HepG2 (cell line): ENCODE results near the gene G6PC2. TPM values are rescaled to one million over a fixed set of nuclear protein-coding genes. Genes with fewer than 3 reads are reported as not detected.

Experiments
- ATAC-seq: fragments of 200-7000 bp; cut with Tn5 transposase; 3 replicates; pipeline ENCODE4 v1.9.1; 2020; ENCODE audit warnings: mild to moderate bottlenecking, moderate library complexity
- BruUV-seq: library from RNA; stranded (reverse); fragments of 400-500 nt; replicated peaks from 2 replicates; lab custom pipeline; 2021; lab: Mats Ljungman, UMichigan
- CTCF ChIA-PET: fragments of 300-600 bp; formaldehyde crosslinking; extraction: SDS; loops from one replicate; lab custom pipeline; 2021; ENCODE audit warnings: low total read pairs, inconsistent platforms, low intra/inter-chr PET ratio; lab: Yijun Ruan, JAX
- POLR2A ChIA-PET: fragments of 350-600 bp; sonication (Branson Sonifier 250); formaldehyde crosslinking; loops from one replicate; lab custom pipeline; 2020; ENCODE audit warnings: antibody characterized with exemption, inconsistent platforms; lab: Yijun Ruan, JAX
- DNase-seq: peaks from one replicate; pipeline ENCODE4 v3.0.0-alpha.2; 2015; ENCODE audit warnings: low spot score
- FAIRE-seq: peaks from 3 replicates; lab custom pipeline; 2011; peaks lifted over from hg19 to GRCh38; lab: Jason Lieb, UNC
- H2AFZ ChIP-seq: one replicate; pipeline ENCODE4 v1.6.1; 2011; ENCODE audit warnings: low read length, inconsistent platforms
- H3K27ac ChIP-seq: fragments of 300-600 bp; 3 replicates; pipeline ENCODE4 v1.8.0; 2011; ENCODE audit warnings: mixed run types, mild to moderate bottlenecking, mixed read lengths, low read length, inconsistent platforms; ENCODE audit not compliant: insufficient read depth; ENCODE audit errors: extremely low read length
- H3K27me3 ChIP-seq, 2 experiments: fragments of 200-600 bp in 1 of 2; 2 replicates in 1 of 2; 3 replicates in 1 of 2; pipeline versions ENCODE4 v1.6.0 to v1.8.0; 2011; ENCODE audit warnings: low read length in 2 of 2, mild to moderate bottlenecking in 2 of 2, moderate library complexity in 2 of 2, inconsistent platforms in 1 of 2; ENCODE audit not compliant: insufficient read depth in 2 of 2, control insufficient read depth in 1 of 2
- H3K36me3 ChIP-seq, 2 experiments: fragments of 200-600 bp in 1 of 2; replicated peaks in 1 of 2; 2 replicates in 1 of 2; 3 replicates in 1 of 2; pipeline versions ENCODE4 v1.5.1 to v1.8.0; 2011; ENCODE audit warnings: low read length in 2 of 2, inconsistent platforms in 1 of 2; ENCODE audit not compliant: insufficient read depth in 2 of 2, control insufficient read depth in 1 of 2
- H3K4me1 ChIP-seq: 2 replicates; pipeline ENCODE4 v1.5.1; 2012; ENCODE audit warnings: low read length, inconsistent platforms; ENCODE audit not compliant: insufficient read depth
- H3K4me2 ChIP-seq: 2 replicates; pipeline ENCODE4 v1.6.0; 2011; ENCODE audit warnings: low read depth, low read length, inconsistent platforms
- H3K4me3 ChIP-seq, 3 experiments: fragments of 200-600 bp in 1 of 3; sonication (generic), shearing (Covaris generic) in 1 of 3; replicated peaks in 1 of 3; 2 replicates each; pipeline ENCODE4 v1.5.1; 2011 to 2016; ENCODE audit warnings: low read length in 3 of 3, inconsistent platforms in 2 of 3, low read depth in 2 of 3, mild to moderate bottlenecking in 2 of 3, control low read depth in 1 of 3, mixed read lengths in 1 of 3; ENCODE audit not compliant: insufficient read depth in 1 of 3
- H3K79me2 ChIP-seq: one replicate; pipeline ENCODE4 v1.6.1; 2011; ENCODE audit warnings: low read length, inconsistent platforms; ENCODE audit not compliant: insufficient read depth
- H3K9ac ChIP-seq: 2 replicates; pipeline ENCODE4 v1.6.0; 2011; ENCODE audit warnings: mild to moderate bottlenecking, low read depth, low read length, inconsistent platforms; ENCODE audit not compliant: insufficient read depth
- H3K9me3 ChIP-seq: 2 replicates; pipeline ENCODE4 v1.5.1; 2012; ENCODE audit warnings: mild to moderate bottlenecking, low read length
- H4K20me1 ChIP-seq: 2 replicates; pipeline ENCODE4 v1.6.0; 2011; ENCODE audit warnings: inconsistent platforms, mild to moderate bottlenecking, low read length, moderate library complexity; ENCODE audit not compliant: insufficient read depth
- SIN3A ChIP-seq: IDR thresholded peaks from 2 replicates; pipeline ENCODE4 v1.6.1; 2011; ENCODE audit warnings: low read depth, mild to moderate bottlenecking, control low read depth, low read length, borderline replicate concordance
- TFAP4 ChIP-seq: sonication (generic); IDR thresholded peaks from 2 replicates; pipeline ENCODE4 v1.6.1; 2016; ENCODE audit warnings: low read depth, borderline replicate concordance
- ZBTB40 ChIP-seq, 2 experiments: fragments of 450-650 bp in 1 of 2; sonication (generic) in 1 of 2; formaldehyde crosslinking in 1 of 2; IDR thresholded peaks; 2 replicates each; pipeline versions ENCODE4 v1.6.1 to v1.8.0; 2016 to 2022; ENCODE audit warnings: antibody characterized with exemption in 1 of 2, mild to moderate bottlenecking in 1 of 2, missing genetic modification reagents in 1 of 2
- WGBS: methylation state at CpG from one replicate; pipeline ENCODE4 v1.1.6; 2017; ENCODE audit warnings: low lambda C conversion rate; 5-methylcytosine and 5-hydroxymethylcytosine counted together
- in situ Hi-C: cut with HindIII; loops from 2 replicates; pipeline ENCODE4 v1.10.0; 2017; ENCODE audit warnings: low pct_unique_long_range_greater_than_20kb; ENCODE audit not compliant: extremely low pct_ligation_motif_present
- intact Hi-C: fragments of 100-400 bp; cut with micrococcal nuclease; formaldehyde crosslinking; loops from one replicate; pipeline ENCODE4 v1.10.0; 2022; ENCODE audit not compliant: unreplicated experiment
- polyA plus RNA-seq, 8 experiments: library from polyadenylated mRNA; depleted of rRNA in 3 of 8; stranded (reverse) in 7 of 8; unstranded in 1 of 8; fragments of >200 nt; fragmentation: Illumina TruSeq in 4 of 8; extraction: Trizol in 4 of 8; gene quantifications; 2 replicates each; pipeline versions ENCODE4 v1.2.1 to v1.2.3, GENCODE V29; 2011 to 2016; ENCODE audit warnings: low read depth in 4 of 8, missing spikeins in 1 of 8, mixed read lengths in 1 of 8; ENCODE audit not compliant: insufficient read depth in 1 of 8
- total RNA-seq, 5 experiments: library from RNA; depleted of rRNA; stranded (reverse); fragments of >200 nt; fragmentation: Illumina TruSeq; extraction: Trizol; gene quantifications; 2 replicates each; pipeline ENCODE4 v1.2.3, GENCODE V29; 2016; ENCODE audit warnings: low read depth in 1 of 5

Gene G6PC2
- total and polyA plus RNA-seq, 2 of the 13 experiments (the other 11 are each of a cell fraction or from before 2014, with no cell fraction given): not detected

DNA sequence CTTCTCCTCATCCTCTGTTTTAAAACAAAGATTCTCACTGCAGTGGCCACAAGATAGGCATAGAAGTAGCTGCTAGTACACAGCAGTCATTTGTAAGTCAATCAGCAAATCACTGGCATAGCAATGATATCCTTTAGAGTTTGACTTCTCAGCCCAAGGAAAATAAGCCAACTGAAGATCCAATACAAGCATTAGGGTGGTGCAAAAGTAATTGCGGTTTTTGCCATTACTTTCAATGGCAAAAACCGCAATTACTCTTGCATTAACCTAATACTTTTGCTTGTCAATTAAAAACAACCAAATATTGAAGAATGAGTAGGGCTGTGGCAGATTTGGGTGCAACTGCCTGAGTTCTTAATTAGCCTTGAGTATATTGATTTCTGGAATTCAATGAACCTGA lies 2.8 kb downstream of the G6PC2 start:
- no peaks in the 10 kb centered on the region for H3K79me2 ChIP-seq
- intact Hi-C loops (no loop called here), in situ Hi-C loops (loop anchor here (25.0 kb wide), 1 partner anchor 767 kb away; no protein-coding TSS in a partner anchor)
- no peak overlapping the region for H3K9ac ChIP-seq
- ChIA-PET POLR2A (no interaction called here), CTCF (no interaction called here)
- no peak for ATAC-seq
- TF ChIP-seq TFAP4 (no peak), SIN3A (no peak), ZBTB40 (IDR thresholded peaks at IDR 0.05) (peak; percentile 90), ZBTB40 (CRISPR knock-in tag; IDR thresholded peaks at IDR 0.05) (no peak)
- no peaks in the 10 kb centered on the region for H4K20me1 ChIP-seq
- H3K4me2 ChIP-seq: no peak overlapping the region
- H2AFZ ChIP-seq: no peak overlapping the region
- H3K27me3 ChIP-seq: peaks cover 5 to 25% of the 10 kb centered on the region in 2 experiments
- H3K36me3 ChIP-seq: no peaks in the 10 kb centered on the region
- H3K4me3 ChIP-seq: no peak overlapping the region
- WGBS: 3% methylated on average over 2 of the region's 2 CpGs
- no peak for FAIRE-seq
- no peak for DNase-seq
- H3K9me3 ChIP-seq: no peaks in the 10 kb centered on the region
- no peaks in the 10 kb centered on the region for H3K4me1 ChIP-seq
- H3K27ac ChIP-seq: no peak overlapping the region
- BruUV-seq: no TSS peak
